ENCODE data around the gene LRRC51. TPM values are rescaled to one million over a fixed set of nuclear protein-coding genes. Genes with fewer than 3 reads are reported as not detected.

The LRRC51 gene
- total RNA-seq, 1 donor from 2014 or later: 5.8 TPM

DNA sequence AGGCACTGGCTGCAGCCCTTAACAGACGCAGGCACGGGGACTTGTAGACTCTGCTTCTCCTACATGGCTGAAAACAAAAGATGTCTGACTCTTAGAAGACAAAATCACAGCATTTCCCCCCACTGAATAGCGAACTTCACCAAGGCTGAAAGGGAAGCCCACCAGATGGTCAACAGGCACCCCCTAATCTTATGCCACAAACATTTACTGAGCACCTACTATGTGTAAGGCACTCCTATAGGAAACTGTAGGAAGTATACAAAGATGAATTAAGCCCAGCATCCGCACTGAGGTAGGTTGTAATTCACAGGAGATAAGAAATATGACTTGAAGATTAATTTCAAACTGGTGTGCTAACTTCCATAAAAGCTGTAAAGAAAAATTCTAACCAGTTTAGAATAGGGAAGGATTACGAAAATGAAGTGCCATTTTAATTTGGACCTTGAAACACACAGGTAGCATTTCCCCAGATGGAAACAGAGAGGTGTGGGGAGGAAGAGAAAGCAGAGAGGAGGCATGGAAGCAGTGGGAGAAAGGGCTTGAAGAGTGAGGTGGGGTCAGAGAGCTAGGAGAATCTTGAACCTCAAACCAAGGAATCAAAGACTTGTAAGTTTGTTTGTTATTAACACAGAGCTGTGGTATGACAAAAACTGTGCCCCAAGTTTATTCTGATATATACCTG lies 38.4 kb upstream of the LRRC51 start:
- Mint-ChIP-seq H3K9me3 (ENCODE audit: unreplicated experiment) (no peaks in the 10 kb centered on the region), H3K4me1 (ENCODE audit: unreplicated experiment) (no peaks in the 10 kb centered on the region), H3K27me3 (ENCODE audit: unreplicated experiment) (no peaks in the 10 kb centered on the region), H3K27ac (ENCODE audit: unreplicated experiment) (no peak overlapping the region), H3K4me3 (ENCODE audit: unreplicated experiment) (no peak overlapping the region), H3K36me3 (ENCODE audit: low read depth, unreplicated experiment) (peaks cover 4% of the 10 kb centered on the region)
- DNase-seq (ENCODE audit: low spot score): no peak
- TF ChIP-seq, protein P1, sequence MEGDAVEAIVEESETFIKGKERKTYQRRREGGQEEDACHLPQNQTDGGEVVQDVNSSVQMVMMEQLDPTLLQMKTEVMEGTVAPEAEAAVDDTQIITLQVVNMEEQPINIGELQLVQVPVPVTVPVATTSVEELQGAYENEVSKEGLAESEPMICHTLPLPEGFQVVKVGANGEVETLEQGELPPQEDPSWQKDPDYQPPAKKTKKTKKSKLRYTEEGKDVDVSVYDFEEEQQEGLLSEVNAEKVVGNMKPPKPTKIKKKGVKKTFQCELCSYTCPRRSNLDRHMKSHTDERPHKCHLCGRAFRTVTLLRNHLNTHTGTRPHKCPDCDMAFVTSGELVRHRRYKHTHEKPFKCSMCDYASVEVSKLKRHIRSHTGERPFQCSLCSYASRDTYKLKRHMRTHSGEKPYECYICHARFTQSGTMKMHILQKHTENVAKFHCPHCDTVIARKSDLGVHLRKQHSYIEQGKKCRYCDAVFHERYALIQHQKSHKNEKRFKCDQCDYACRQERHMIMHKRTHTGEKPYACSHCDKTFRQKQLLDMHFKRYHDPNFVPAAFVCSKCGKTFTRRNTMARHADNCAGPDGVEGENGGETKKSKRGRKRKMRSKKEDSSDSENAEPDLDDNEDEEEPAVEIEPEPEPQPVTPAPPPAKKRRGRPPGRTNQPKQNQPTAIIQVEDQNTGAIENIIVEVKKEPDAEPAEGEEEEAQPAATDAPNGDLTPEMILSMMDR (IDR thresholded peaks at IDR 0.05; ENCODE audit: unreplicated experiment): no peak

DNA sequence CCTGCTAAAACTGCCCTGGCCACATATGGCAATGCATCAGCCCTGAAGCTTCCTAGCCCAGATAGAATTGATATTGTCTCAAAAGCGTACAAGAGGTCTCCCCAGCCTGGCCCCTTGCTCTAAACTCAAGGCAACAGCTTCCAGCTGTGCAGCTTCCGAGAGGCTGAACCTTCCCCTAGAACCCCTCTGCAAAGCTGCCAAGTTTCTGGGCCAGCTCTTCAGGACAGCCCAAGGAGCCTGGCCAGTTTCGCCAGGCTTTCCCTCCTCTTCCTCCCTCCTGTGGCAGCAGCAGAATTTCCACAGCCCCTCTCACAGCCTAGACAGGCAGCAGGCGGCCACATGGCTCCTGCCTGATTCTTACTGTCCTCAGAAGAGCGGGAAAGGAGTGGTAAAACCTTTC lies 34.8 kb upstream of the LRRC51 start:
- Mint-ChIP-seq H3K4me3 (ENCODE audit: unreplicated experiment) (no peak overlapping the region), H3K9me3 (ENCODE audit: unreplicated experiment) (no peaks in the 10 kb centered on the region), H3K36me3 (ENCODE audit: low read depth, unreplicated experiment) (peaks cover 4% of the 10 kb centered on the region), H3K4me1 (ENCODE audit: unreplicated experiment) (peaks cover 11% of the 10 kb centered on the region), H3K27ac (ENCODE audit: unreplicated experiment) (no peak overlapping the region), H3K27me3 (ENCODE audit: unreplicated experiment) (no peaks in the 10 kb centered on the region)
- DNase-seq (ENCODE audit: low spot score): no peak
- TF ChIP-seq, protein P1 (IDR thresholded peaks at IDR 0.05; ENCODE audit: unreplicated experiment): no peak

DNA sequence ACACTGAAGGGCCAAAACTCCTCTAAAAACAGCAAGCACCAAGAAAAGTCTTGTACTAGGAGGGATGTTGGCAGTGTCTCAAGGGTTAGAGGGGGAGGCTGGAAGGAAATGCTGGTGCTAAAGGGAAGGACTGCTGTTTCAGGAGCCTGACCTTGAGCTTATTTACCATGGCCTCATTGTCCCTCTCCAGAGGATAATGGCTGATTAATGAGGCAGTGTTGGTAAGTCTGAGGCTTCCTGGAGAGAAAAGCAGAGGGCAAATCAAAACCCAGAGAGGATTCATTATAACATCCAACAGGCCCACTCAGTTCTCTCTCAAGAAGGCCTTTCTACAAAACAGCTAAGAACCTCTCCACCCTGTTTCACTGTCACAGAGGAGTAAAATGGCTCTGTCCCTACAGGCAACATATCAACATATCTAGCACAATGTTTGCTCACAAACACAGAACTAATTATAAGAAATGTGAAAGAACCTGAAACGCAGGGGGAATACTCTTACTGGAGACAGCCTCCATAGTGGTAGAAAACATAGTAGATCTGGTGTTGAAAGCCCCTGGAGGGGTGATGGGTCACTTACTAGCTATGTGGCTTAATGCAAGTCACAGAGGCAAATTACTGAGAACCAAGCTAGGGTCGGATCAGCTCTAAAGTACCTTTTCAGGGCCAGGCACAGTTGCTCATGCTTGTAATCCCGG lies 31.7 kb upstream of the LRRC51 start:
- no peaks in the 10 kb centered on the region for H3K9me3 Mint-ChIP-seq (ENCODE audit: unreplicated experiment)
- H3K27ac Mint-ChIP-seq (ENCODE audit: unreplicated experiment): peak overlapping the region; percentile 88
- H3K27me3 Mint-ChIP-seq (ENCODE audit: unreplicated experiment): no peaks in the 10 kb centered on the region
- no peak overlapping the region for H3K4me3 Mint-ChIP-seq (ENCODE audit: unreplicated experiment)
- H3K36me3 Mint-ChIP-seq (ENCODE audit: low read depth, unreplicated experiment): no peaks in the 10 kb centered on the region
- TF ChIP-seq, protein P1 (IDR thresholded peaks at IDR 0.05; ENCODE audit: unreplicated experiment): no peak
- H3K4me1 Mint-ChIP-seq (ENCODE audit: unreplicated experiment): peaks cover 11% of the 10 kb centered on the region
- no peak for DNase-seq (ENCODE audit: low spot score)

DNA sequence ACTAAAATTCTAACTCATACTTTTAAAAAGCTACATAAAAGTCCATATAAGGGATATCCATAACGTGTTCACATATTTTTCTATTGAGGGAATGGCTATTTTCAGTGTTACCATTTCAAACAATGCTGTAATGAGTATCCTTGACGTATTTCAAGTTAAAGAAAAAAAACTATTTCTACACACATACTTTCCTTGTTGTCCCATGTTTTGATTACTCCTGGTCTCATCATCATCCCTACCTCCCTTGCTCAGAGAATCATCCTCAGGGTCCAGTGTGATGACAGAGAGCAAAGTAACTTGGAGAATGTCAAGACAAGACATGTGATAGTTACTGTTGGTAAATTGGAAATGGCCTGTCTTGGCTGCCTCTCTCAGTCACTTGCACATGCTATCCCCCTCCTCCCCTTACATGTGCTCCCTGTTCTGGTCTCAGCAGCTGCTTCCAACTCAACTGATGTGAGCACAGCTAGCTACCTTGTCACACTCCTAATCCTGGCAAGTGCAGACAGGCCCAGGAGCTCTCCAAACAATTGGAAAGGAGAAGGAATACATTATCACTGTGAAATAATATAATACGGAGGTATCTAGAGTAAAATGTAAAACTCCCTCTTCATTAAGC lies 22.1 kb upstream of the LRRC51 start:
- H3K4me1 Mint-ChIP-seq (ENCODE audit: unreplicated experiment): peaks cover 9% of the 10 kb centered on the region
- no peak overlapping the region for H3K27ac Mint-ChIP-seq (ENCODE audit: unreplicated experiment)
- no peak overlapping the region for H3K4me3 Mint-ChIP-seq (ENCODE audit: unreplicated experiment)
- no peaks in the 10 kb centered on the region for H3K27me3 Mint-ChIP-seq (ENCODE audit: unreplicated experiment)
- no peaks in the 10 kb centered on the region for H3K9me3 Mint-ChIP-seq (ENCODE audit: unreplicated experiment)
- TF ChIP-seq, protein P1 (IDR thresholded peaks at IDR 0.05; ENCODE audit: unreplicated experiment): no peak
- DNase-seq (ENCODE audit: low spot score): no peak
- H3K36me3 Mint-ChIP-seq (ENCODE audit: low read depth, unreplicated experiment): peaks cover 3% of the 10 kb centered on the region

Data from endothelial cell (in vitro differentiated cells).